HCT116 (cell line): Measurements from ENCODE around the gene IST1. TPM values are rescaled to one million over a fixed set of nuclear protein-coding genes. Genes with fewer than 3 reads are reported as not detected.

Source experiments
- ATAC-seq: fragments of 200-7000 bp; cut with Tn5 transposase; 2 replicates; pipeline ENCODE4 v1.9.1; 2020; ENCODE audit warnings: mild to moderate bottlenecking, moderate library complexity
- BruUV-seq: library from RNA; stranded (reverse); fragments of 400-500 nt; replicated peaks from 2 replicates; lab custom pipeline; 2021; lab: Mats Ljungman, UMichigan
- CTCF ChIA-PET: fragments of 300-600 bp; sonication (Branson Sonifier 250); formaldehyde crosslinking; loops from one replicate; lab custom pipeline; 2021; ENCODE audit warnings: antibody characterized with exemption; lab: Charles Lee
- POLR2A ChIA-PET: fragments of 300-600, 350-600 bp; sonication (Branson Sonifier 250); formaldehyde crosslinking; loops from one replicate; lab custom pipeline; 2021; ENCODE audit warnings: antibody characterized with exemption; lab: Charles Lee
- RAD21 ChIA-PET, 2 experiments: fragments of 300-600 bp; sonication (Branson Sonifier 250); formaldehyde crosslinking; loops; one replicate each; lab custom pipeline; 2023; ENCODE audit warnings: low total read pairs in 2 of 2; ENCODE audit not compliant: uncharacterized antibody in 2 of 2, unreplicated experiment in 2 of 2, low non-redundant PET in 1 of 2; lab: Charles Lee
- DNase-seq: peaks from one replicate; pipeline ENCODE4 v3.0.0-alpha.2; 2010; ENCODE audit warnings: low read depth, low spot score
- H2AFZ ChIP-seq: fragments of 200-600 bp; shearing (Covaris generic), sonication (generic); 2 replicates; pipeline ENCODE4 v1.6.1; 2017; ENCODE audit warnings: low read depth, mixed run types, mixed read lengths, antibody characterized with exemption, low read length; ENCODE audit not compliant: poor library complexity, severe bottlenecking
- H3K27ac ChIP-seq: 2 replicates; pipeline ENCODE4 v1.5.1; 2012; ENCODE audit warnings: low read depth, low read length
- H3K27me3 ChIP-seq: fragments of 200-600 bp; sonication (generic); 2 replicates; pipeline ENCODE4 v1.6.1; 2016; ENCODE audit warnings: mixed run types, low read length, mixed read lengths; ENCODE audit not compliant: insufficient read depth
- H3K36me3 ChIP-seq, 2 experiments: fragments of 200-500 bp in 1 of 2; fragments of 200-600 bp in 1 of 2; sonication (Bioruptor generic) in 1 of 2; sonication (generic) in 1 of 2; 2 replicates each; pipeline versions ENCODE4 v1.5.1 to v1.6.1; 2014 to 2016; ENCODE audit warnings: low read length in 2 of 2, inconsistent platforms in 1 of 2, mixed read lengths in 1 of 2, mixed run types in 1 of 2; ENCODE audit not compliant: insufficient read depth in 2 of 2, control insufficient read depth in 1 of 2
- H3K4me1 ChIP-seq, 2 experiments: fragments of 200-600 bp in 1 of 2; sonication (generic) in 1 of 2; 2 replicates each; pipeline versions ENCODE4 v1.5.1 to v1.6.1; 2012 to 2017; ENCODE audit warnings: low read length in 2 of 2, inconsistent platforms in 1 of 2, mild to moderate bottlenecking in 1 of 2, mixed read lengths in 1 of 2, mixed run types in 1 of 2, moderate library complexity in 1 of 2; ENCODE audit not compliant: insufficient read depth in 2 of 2, control insufficient read depth in 1 of 2
- H3K4me2 ChIP-seq: fragments of 200-600 bp; sonication (generic); 2 replicates; pipeline ENCODE4 v1.6.1; 2017; ENCODE audit warnings: mixed run types, low read length, mixed read lengths
- H3K4me3 ChIP-seq, 2 experiments: fragments of 200-600 bp in 1 of 2; sonication (generic) in 1 of 2; replicated peaks in 1 of 2; 2 replicates each; pipeline ENCODE4 v1.5.1; 2011 to 2016; ENCODE audit warnings: low read length in 2 of 2, control low read depth in 1 of 2, low read depth in 1 of 2, mild to moderate bottlenecking in 1 of 2, mixed read lengths in 1 of 2, mixed run types in 1 of 2
- H3K79me2 ChIP-seq: fragments of 200-600 bp; sonication (generic); 2 replicates; pipeline ENCODE4 v1.6.1; 2017; ENCODE audit warnings: mild to moderate bottlenecking, mixed run types, low read length, moderate library complexity, mixed read lengths; ENCODE audit not compliant: insufficient read depth
- H3K9ac ChIP-seq: fragments of 200-600 bp; sonication (generic); 2 replicates; pipeline ENCODE4 v1.6.1; 2016; ENCODE audit warnings: low read length, mixed read lengths
- H3K9me2 ChIP-seq: fragments of 200-600 bp; sonication (generic), shearing (Covaris generic); 2 replicates; pipeline ENCODE4 v1.6.1; 2017; ENCODE audit warnings: mixed run types, mild to moderate bottlenecking, moderate library complexity; ENCODE audit not compliant: insufficient read depth
- H3K9me3 ChIP-seq, 2 experiments: fragments of 200-500 bp in 1 of 2; fragments of 200-600 bp in 1 of 2; sonication (Bioruptor generic) in 1 of 2; sonication (generic) in 1 of 2; 2 replicates each; pipeline ENCODE4 v1.6.1; 2014 to 2017; ENCODE audit warnings: low read length in 2 of 2, mixed read lengths in 2 of 2, inconsistent platforms in 1 of 2, low read depth in 1 of 2, mild to moderate bottlenecking in 1 of 2, mixed run types in 1 of 2, moderate library complexity in 1 of 2; ENCODE audit not compliant: control insufficient read depth in 1 of 2, insufficient read depth in 1 of 2
- H4K20me1 ChIP-seq: fragments of 200-600 bp; sonication (generic), shearing (Covaris generic); 2 replicates; pipeline ENCODE4 v1.6.1; 2017; ENCODE audit warnings: mixed run types, mild to moderate bottlenecking, moderate library complexity; ENCODE audit not compliant: insufficient read depth
- CEBPB ChIP-seq: IDR thresholded peaks from 2 replicates; pipeline ENCODE4 v1.6.1; 2012; ENCODE audit warnings: low read depth
- ELF1 ChIP-seq: IDR thresholded peaks from 2 replicates; pipeline ENCODE4 v1.6.1; 2012; ENCODE audit warnings: low read depth, borderline replicate concordance
- FOSL1 ChIP-seq: IDR thresholded peaks from 2 replicates; pipeline ENCODE4 v1.6.1; 2012; ENCODE audit warnings: low read depth
- JUND ChIP-seq: IDR thresholded peaks from 2 replicates; pipeline ENCODE4 v1.6.1; 2012
- POLR2A ChIP-seq: IDR thresholded peaks from 2 replicates; pipeline ENCODE4 v1.7.0; 2011; ENCODE audit warnings: borderline replicate concordance; ENCODE audit not compliant: insufficient read depth, insufficient read length; ENCODE audit errors: extremely low read depth
- RAD21 ChIP-seq: IDR thresholded peaks from 2 replicates; pipeline ENCODE4 v1.6.1; 2012; ENCODE audit warnings: low read depth, mild to moderate bottlenecking
- SP1 ChIP-seq: IDR thresholded peaks from 2 replicates; pipeline ENCODE4 v1.6.1; 2012; ENCODE audit warnings: low read depth
- SRF ChIP-seq: IDR thresholded peaks from 2 replicates; pipeline ENCODE4 v1.6.1; 2012; ENCODE audit warnings: low read depth
- YY1 ChIP-seq: IDR thresholded peaks from 2 replicates; pipeline ENCODE4 v1.6.1; 2011; ENCODE audit warnings: low read length, low read depth, moderate library complexity, mild to moderate bottlenecking; ENCODE audit not compliant: insufficient replicate concordance; ENCODE audit errors: extremely low read depth
- intact Hi-C: fragments of 100-400 bp; cut with micrococcal nuclease; formaldehyde crosslinking; loops from 2 replicates; pipeline ENCODE4 v1.10.0; 2022
- total RNA-seq: library from RNA; stranded (reverse); gene quantifications from one replicate; pipeline ENCODE4 v1.2.1, GENCODE V29; 2021; ENCODE audit not compliant: unreplicated experiment
- TF ChIP-seq, protein P1 (sequence below): IDR thresholded peaks from 2 replicates; pipeline ENCODE4 v1.6.1; 2012
- TF ChIP-seq, protein P2 (sequence below): IDR thresholded peaks from 2 replicates; pipeline ENCODE4 v1.6.1; 2012
- TF ChIP-seq, protein P3 (sequence below): IDR thresholded peaks from 2 replicates; pipeline ENCODE4 v1.6.1; 2012; ENCODE audit warnings: low read depth

Gene IST1
- total RNA-seq, 1 experiment from 2014 or later, result 191 TPM

DNA sequence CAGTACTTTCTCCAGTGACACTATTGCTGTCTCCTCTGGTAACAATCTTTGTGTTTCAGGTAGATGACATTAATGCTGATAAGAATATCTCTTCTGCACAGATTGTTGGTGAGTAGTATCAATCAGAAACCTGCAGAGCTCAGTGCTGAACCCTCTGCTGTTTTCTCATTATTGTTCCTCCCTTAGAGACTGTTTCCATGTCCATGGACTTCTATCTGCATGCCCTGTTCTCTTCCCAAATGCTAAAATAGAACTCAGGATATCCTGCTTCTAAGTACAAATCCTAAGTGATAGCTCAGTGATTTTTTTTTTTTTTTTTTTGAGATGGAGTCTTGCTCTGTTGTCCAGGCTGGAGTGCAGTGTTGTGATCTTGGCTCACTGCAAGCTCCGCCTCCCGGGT is 29.4 kb downstream of the IST1 start:
- TF ChIP-seq POLR2A (no peak), JUND (no peak), SP1 (no peak), ELF1 (no peak), CEBPB (no peak), YY1 (no peak), RAD21 (no peak)
- TF ChIP-seq, protein P1, sequence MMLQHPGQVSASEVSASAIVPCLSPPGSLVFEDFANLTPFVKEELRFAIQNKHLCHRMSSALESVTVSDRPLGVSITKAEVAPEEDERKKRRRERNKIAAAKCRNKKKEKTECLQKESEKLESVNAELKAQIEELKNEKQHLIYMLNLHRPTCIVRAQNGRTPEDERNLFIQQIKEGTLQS, result no peak
- TF ChIP-seq, all 23 proteins: peak for 0
- DNase-seq (no peak), ATAC-seq (no peak)
- no peaks in the 10 kb centered on the region for H3K9me2 ChIP-seq
- peaks cover 13% of the 10 kb centered on the region for H4K20me1 ChIP-seq
- peaks cover 34 to 41% of the 10 kb centered on the region in 2 experiments for H3K4me1 ChIP-seq
- H3K36me3 ChIP-seq, result peaks cover 59 to 66% of the 10 kb centered on the region in 2 experiments
- peaks cover 0 to 2% of the 10 kb centered on the region in 2 experiments; a peak in 1 of 4 replicates for H3K9me3 ChIP-seq
- ChIA-PET POLR2A (no interaction called here), CTCF (no interaction called here), RAD21 (no interaction called here)
- no peak overlapping the region; the same call in 1 of the 2 replicates for H3K4me2 ChIP-seq
- no peaks in the 10 kb centered on the region for H3K27me3 ChIP-seq
- H3K79me2 ChIP-seq, result peaks cover 54% of the 10 kb centered on the region
- H3K9ac ChIP-seq, result no peak overlapping the region
- no peak overlapping the region for H3K4me3 ChIP-seq
- intact Hi-C loops, result no loop called here
- no TSS peak for BruUV-seq
- H2AFZ ChIP-seq, result no peak overlapping the region
- no peak overlapping the region for H3K27ac ChIP-seq

DNA sequence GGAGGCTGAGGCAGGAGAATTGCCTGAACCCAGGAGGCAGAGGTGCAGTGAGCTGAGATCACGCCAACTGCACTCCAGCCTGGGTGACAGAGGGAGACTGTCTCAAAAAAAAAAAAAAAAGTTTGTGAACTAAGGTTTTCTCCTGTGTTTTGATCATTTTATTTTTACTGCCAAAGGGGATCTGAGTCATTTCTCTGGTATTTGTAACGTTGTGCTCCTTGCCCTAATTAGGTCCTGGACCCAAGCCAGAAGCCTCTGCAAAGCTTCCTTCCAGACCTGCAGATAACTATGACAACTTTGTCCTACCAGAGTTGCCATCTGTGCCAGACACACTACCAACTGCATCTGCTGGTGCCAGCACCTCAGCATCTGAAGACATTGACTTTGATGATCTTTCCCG is 32.1 kb downstream of the IST1 start:
- no peaks in the 10 kb centered on the region for H3K9me2 ChIP-seq
- TF ChIP-seq, protein P2, sequence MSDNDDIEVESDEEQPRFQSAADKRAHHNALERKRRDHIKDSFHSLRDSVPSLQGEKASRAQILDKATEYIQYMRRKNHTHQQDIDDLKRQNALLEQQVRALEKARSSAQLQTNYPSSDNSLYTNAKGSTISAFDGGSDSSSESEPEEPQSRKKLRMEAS, result no peak
- TF ChIP-seq SRF (0 out of 2 replicates have a peak, but pooled peaks have one; percentile 32), FOSL1 (peak; percentile 52), JUND (peak; percentile 51; the same call in 1 of the 2 replicates)
- TF ChIP-seq, protein P3, sequence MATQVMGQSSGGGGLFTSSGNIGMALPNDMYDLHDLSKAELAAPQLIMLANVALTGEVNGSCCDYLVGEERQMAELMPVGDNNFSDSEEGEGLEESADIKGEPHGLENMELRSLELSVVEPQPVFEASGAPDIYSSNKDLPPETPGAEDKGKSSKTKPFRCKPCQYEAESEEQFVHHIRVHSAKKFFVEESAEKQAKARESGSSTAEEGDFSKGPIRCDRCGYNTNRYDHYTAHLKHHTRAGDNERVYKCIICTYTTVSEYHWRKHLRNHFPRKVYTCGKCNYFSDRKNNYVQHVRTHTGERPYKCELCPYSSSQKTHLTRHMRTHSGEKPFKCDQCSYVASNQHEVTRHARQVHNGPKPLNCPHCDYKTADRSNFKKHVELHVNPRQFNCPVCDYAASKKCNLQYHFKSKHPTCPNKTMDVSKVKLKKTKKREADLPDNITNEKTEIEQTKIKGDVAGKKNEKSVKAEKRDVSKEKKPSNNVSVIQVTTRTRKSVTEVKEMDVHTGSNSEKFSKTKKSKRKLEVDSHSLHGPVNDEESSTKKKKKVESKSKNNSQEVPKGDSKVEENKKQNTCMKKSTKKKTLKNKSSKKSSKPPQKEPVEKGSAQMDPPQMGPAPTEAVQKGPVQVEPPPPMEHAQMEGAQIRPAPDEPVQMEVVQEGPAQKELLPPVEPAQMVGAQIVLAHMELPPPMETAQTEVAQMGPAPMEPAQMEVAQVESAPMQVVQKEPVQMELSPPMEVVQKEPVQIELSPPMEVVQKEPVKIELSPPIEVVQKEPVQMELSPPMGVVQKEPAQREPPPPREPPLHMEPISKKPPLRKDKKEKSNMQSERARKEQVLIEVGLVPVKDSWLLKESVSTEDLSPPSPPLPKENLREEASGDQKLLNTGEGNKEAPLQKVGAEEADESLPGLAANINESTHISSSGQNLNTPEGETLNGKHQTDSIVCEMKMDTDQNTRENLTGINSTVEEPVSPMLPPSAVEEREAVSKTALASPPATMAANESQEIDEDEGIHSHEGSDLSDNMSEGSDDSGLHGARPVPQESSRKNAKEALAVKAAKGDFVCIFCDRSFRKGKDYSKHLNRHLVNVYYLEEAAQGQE, result no peak
- ChIA-PET CTCF (interaction anchor here (0.8 kb wide), 1 partner anchor 146 kb away, joined by 4 read pairs; no protein-coding TSS in a partner anchor), POLR2A (no interaction called here), RAD21 (interaction anchor here in 1 of 2 experiments (0.7 kb wide), 1 partner anchor 1176 kb away, joined by 4 read pairs; no protein-coding TSS in a partner anchor)
- H3K9ac ChIP-seq, result no peak overlapping the region; the same call in 1 of the 2 replicates
- H2AFZ ChIP-seq, result no peak overlapping the region
- peaks cover 42 to 45% of the 10 kb centered on the region in 2 experiments for H3K36me3 ChIP-seq
- no peaks in the 10 kb centered on the region for H3K9me3 ChIP-seq
- BruUV-seq, result no TSS peak
- ATAC-seq (peak; percentile 71), DNase-seq (peak; percentile 42)
- intact Hi-C loops, result no loop called here
- peak overlapping the region; percentile 45; the same call in 1 of the 2 replicates for H3K27ac ChIP-seq
- no peak overlapping the region for H3K4me3 ChIP-seq
- peaks cover 14% of the 10 kb centered on the region; the same call in 1 of the 2 replicates for H4K20me1 ChIP-seq
- peak overlapping the region; percentile 14 for H3K4me2 ChIP-seq
- peaks cover 34 to 41% of the 10 kb centered on the region in 2 experiments for H3K4me1 ChIP-seq
- peaks cover 48% of the 10 kb centered on the region for H3K79me2 ChIP-seq
- H3K27me3 ChIP-seq, result no peaks in the 10 kb centered on the region
